Measurements from ENCODE around the gene GATAD2B. TPM values are rescaled to one million over a fixed set of nuclear protein-coding genes. Genes with fewer than 3 reads are reported as not detected.

GATAD2B gene
- polyA plus RNA-seq, 2 of the 4 experiments (the other 2 are of a cell fraction), result 4.9 to 8.2 TPM

DNA sequence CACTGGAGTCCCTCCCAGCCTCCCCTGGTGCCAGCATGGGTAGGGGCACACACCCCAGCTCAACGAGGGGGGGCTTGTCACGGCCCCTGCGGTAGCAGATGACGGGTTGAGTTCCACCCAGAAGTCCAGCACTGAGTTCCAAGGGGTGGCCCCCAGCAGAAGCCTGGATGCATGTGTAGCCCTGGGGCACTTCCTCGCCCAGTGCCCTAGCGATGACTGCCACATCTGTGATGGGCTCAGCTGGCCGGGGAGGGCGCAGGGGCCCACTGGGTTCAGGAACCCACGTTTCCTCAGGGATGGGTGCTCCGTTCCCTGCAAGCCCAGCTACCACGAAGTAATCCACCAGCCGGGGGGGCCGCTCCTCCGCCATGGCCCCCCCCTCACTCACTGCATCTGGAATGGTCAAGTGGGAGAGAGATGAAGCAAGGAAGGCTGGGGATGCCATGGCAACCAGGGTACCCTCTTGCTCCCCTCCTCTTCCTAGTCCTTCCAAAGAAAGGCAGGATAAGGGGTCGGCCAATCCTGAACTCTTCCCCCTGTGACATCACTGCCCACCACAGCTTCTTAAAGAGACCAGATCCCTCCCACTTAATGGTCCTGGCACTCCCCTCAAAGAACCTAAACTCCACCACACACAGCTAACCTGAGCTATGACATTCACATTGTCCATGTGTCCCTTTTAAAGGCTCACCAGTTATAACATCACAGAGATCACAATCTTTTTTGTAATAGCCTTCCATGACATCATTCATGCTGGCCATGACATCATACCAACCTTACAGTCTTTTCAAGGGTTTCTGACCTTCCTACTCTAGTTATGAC is 21.4 kb upstream of the GATAD2B start:
- Histone ChIP-seq H3K27ac (peak overlapping the region in 1 of 2 experiments; percentile 99; a peak in 3 of 6 replicates), H3K9me3 (no peaks in the 10 kb centered on the region), H3K4me2 (peak overlapping the region; percentile 89), H3K4me3 (no peak overlapping the region), H3K4me1 (peaks cover 16% of the 10 kb centered on the region)
- no peak for TF ChIP-seq NPAS2 (CRISPR knock-in tag; IDR thresholded peaks at IDR 0.05; ENCODE audit: borderline replicate concordance)
- TF ChIP-seq HOXA7 (CRISPR knock-in tag; IDR thresholded peaks at IDR 0.05), result no peak
- no peak for TF ChIP-seq SMC3 (IDR thresholded peaks at IDR 0.05)
- TF ChIP-seq EP300 (IDR thresholded peaks at IDR 0.05), result no peak
- ATAC-seq (no peak), DNase-seq (ENCODE audit: low read depth in 1 of 2, low spot score in 1 of 2) (no peak), FAIRE-seq (no peak)
- 88% methylated on average over 14 of the region's 15 CpGs for WGBS (ENCODE audit: missing lambda C conversion rate)
- ChIA-PET CTCF (interaction anchor here (0.6 to 5.8 kb wide), 12 partner anchors 9 to 435 kb away, joined by 3 to 75 read pairs (median 5); partner anchors contain the start of genes CREB3L4, CRTC2 and RAB13), POLR2A (interaction anchor here (1.7 kb wide), 1 partner anchor 22 kb away, joined by 7 read pairs; the partner anchor contains the start of gene GATAD2B)

DNA sequence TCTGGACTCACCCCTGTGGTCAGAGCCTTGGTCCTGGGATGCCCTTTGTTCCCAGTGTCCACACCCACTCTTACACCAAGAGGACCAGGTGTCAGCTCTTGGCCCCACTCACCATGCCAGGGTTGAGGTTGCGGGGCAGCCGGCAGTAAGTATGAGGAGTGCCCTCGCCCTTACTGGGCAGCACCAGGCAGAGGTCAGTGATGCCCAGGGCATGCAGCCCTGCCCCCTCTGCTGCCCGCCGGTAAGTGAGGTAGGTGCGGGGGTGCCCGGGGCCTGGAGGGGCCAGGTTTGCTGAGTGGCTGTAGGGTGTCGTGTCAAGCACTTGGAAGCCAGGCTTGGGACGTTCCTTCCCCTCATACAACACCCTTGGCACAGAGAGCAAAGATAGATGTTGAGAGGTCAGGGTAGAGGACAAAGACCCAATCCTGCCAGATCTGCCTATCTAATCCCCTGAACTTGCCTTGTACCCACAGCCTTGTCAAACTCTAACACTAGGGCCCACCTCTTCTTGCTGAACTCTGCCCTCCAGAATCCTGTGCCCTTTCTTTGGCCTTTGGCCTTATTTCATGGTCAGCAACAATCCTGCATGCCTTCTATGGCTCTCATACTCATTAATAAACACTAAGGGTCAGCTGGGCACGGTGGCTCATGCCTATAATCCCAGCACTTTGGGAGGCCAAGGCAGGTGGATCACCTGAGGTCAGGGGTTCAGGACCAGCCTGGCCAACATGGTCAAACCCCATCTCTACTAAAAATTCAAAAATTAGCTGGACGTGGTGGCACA is 20.2 kb upstream of the GATAD2B start:
- H3K4me3 ChIP-seq, result no peak overlapping the region
- ATAC-seq (no peak), DNase-seq (ENCODE audit: low read depth in 1 of 2, low spot score in 1 of 2) (no peak), FAIRE-seq (no peak)
- ChIA-PET POLR2A (no interaction called here), CTCF (interaction anchor here (1.6 to 5.8 kb wide), 4 partner anchors 14 to 44 kb away, joined by 4 to 75 read pairs (median 14); partner anchors contain the start of genes CRTC2 and RAB13)
- no peak for TF ChIP-seq NPAS2 (CRISPR knock-in tag; IDR thresholded peaks at IDR 0.05; ENCODE audit: borderline replicate concordance)
- no peak for TF ChIP-seq BHLHE40 (IDR thresholded peaks at IDR 0.05; ENCODE audit: low read depth, low read length)
- TF ChIP-seq, protein P1, sequence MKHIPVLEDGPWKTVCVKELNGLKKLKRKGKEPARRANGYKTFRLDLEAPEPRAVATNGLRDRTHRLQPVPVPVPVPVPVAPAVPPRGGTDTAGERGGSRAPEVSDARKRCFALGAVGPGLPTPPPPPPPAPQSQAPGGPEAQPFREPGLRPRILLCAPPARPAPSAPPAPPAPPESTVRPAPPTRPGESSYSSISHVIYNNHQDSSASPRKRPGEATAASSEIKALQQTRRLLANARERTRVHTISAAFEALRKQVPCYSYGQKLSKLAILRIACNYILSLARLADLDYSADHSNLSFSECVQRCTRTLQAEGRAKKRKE (CRISPR knock-in tag; IDR thresholded peaks at IDR 0.05; ENCODE audit: low read depth), result no peak
- no peak for TF ChIP-seq HOXA7 (CRISPR knock-in tag; IDR thresholded peaks at IDR 0.05)
- no peak for TF ChIP-seq KDM5A (IDR thresholded peaks at IDR 0.05)
- no peak for TF ChIP-seq RAD21 (conservative IDR thresholded peaks at IDR 0.05 in 1 of 2, IDR thresholded peaks at IDR 0.05 in 1 of 2)
- TF ChIP-seq ZFP36 (IDR thresholded peaks at IDR 0.05; ENCODE audit: borderline replicate concordance, partially characterized antibody), result no peak
- no peak for TF ChIP-seq FOSL2 (IDR thresholded peaks at IDR 0.05)
- TF ChIP-seq FOSL2 (CRISPR knock-in tag; IDR thresholded peaks at IDR 0.05), result no peak
- TF ChIP-seq, protein P2, sequence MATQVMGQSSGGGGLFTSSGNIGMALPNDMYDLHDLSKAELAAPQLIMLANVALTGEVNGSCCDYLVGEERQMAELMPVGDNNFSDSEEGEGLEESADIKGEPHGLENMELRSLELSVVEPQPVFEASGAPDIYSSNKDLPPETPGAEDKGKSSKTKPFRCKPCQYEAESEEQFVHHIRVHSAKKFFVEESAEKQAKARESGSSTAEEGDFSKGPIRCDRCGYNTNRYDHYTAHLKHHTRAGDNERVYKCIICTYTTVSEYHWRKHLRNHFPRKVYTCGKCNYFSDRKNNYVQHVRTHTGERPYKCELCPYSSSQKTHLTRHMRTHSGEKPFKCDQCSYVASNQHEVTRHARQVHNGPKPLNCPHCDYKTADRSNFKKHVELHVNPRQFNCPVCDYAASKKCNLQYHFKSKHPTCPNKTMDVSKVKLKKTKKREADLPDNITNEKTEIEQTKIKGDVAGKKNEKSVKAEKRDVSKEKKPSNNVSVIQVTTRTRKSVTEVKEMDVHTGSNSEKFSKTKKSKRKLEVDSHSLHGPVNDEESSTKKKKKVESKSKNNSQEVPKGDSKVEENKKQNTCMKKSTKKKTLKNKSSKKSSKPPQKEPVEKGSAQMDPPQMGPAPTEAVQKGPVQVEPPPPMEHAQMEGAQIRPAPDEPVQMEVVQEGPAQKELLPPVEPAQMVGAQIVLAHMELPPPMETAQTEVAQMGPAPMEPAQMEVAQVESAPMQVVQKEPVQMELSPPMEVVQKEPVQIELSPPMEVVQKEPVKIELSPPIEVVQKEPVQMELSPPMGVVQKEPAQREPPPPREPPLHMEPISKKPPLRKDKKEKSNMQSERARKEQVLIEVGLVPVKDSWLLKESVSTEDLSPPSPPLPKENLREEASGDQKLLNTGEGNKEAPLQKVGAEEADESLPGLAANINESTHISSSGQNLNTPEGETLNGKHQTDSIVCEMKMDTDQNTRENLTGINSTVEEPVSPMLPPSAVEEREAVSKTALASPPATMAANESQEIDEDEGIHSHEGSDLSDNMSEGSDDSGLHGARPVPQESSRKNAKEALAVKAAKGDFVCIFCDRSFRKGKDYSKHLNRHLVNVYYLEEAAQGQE (IDR thresholded peaks at IDR 0.05), result no peak
- H3K4me2 ChIP-seq, result no peak overlapping the region
- 97% methylated on average over 10 of the region's 11 CpGs for WGBS (ENCODE audit: missing lambda C conversion rate)
- H3K27ac ChIP-seq, result no peak overlapping the region
- H3K4me1 ChIP-seq, result peaks cover 16% of the 10 kb centered on the region
- H3K9me3 ChIP-seq, result no peaks in the 10 kb centered on the region

DNA sequence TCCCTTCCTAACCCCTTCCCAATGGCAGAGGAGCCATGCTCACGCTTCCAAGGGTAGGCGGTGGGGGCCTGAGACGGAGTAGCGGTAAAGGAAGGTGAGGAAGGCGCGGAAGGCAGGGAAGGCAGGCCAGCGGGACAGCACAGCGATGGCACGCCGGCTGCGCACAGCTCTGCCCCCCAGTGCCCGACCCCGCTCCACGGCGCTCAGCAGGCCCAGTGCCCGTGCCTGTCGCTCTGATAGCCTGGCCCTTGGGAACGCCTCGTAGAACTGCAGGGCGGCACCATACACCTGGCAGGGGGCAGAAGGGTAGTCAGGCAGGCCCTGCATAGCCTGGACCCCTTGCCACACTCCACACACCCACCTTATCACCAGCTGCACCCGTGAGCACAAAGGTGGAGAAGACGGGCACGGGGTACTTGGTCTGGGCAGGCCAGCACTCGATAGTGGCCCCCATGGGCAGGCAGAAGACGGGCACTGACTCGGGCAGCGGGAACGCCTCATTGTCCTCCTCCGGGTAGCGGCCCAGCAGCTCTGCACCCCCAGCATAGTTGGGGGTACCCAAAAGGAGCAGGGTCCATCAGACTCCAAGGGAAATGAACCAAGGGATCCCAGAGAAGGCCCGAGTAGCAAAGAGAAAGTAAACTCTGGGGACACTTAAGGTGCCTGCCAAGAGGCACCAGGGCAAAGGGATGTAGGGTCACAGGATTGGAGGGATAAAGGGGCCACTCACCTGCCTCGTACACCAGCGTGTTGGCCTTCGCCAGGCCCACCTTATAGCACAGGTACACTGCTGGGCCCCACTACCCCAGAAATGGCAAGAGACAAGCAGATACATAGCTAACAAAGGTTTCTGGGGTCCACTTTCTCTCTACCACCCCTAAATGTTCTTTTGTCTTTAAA is 19.3 kb upstream of the GATAD2B start:
- POLR2A ChIA-PET, result no interaction called here
- Histone ChIP-seq H3K4me2 (no peak overlapping the region), H3K4me3 (no peak overlapping the region), H3K27ac (no peak overlapping the region), H3K9me3 (no peaks in the 10 kb centered on the region), H3K4me1 (peaks cover 16% of the 10 kb centered on the region)
- WGBS (ENCODE audit: missing lambda C conversion rate), result 93% methylated on average over 34 of the region's 34 CpGs
- ATAC-seq (no peak), DNase-seq (ENCODE audit: low read depth in 1 of 2, low spot score in 1 of 2) (no peak), FAIRE-seq (no peak)
- CTCF ChIA-PET, result interaction anchor here (0.5 to 5.8 kb wide), 4 partner anchors 12 to 44 kb away, joined by 3 to 75 read pairs (median 10); partner anchors contain the start of genes CRTC2 and RAB13
- TF ChIP-seq CHD2 (IDR thresholded peaks at IDR 0.05; ENCODE audit: low read length, partially characterized antibody) (no peak), HOXA7 (CRISPR knock-in tag; IDR thresholded peaks at IDR 0.05) (no peak), MYC (IDR thresholded peaks at IDR 0.05; ENCODE audit: borderline replicate concordance, low read length) (no peak), FOSB (CRISPR knock-in tag; IDR thresholded peaks at IDR 0.05) (no peak), FOSL2 (IDR thresholded peaks at IDR 0.05) (no peak), FOSL2 (CRISPR knock-in tag; IDR thresholded peaks at IDR 0.05) (no peak), BHLHE40 (IDR thresholded peaks at IDR 0.05; ENCODE audit: low read depth, low read length) (no peak)
- TF ChIP-seq, protein P3, sequence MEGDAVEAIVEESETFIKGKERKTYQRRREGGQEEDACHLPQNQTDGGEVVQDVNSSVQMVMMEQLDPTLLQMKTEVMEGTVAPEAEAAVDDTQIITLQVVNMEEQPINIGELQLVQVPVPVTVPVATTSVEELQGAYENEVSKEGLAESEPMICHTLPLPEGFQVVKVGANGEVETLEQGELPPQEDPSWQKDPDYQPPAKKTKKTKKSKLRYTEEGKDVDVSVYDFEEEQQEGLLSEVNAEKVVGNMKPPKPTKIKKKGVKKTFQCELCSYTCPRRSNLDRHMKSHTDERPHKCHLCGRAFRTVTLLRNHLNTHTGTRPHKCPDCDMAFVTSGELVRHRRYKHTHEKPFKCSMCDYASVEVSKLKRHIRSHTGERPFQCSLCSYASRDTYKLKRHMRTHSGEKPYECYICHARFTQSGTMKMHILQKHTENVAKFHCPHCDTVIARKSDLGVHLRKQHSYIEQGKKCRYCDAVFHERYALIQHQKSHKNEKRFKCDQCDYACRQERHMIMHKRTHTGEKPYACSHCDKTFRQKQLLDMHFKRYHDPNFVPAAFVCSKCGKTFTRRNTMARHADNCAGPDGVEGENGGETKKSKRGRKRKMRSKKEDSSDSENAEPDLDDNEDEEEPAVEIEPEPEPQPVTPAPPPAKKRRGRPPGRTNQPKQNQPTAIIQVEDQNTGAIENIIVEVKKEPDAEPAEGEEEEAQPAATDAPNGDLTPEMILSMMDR (IDR thresholded peaks at IDR 0.05), result no peak
- TF ChIP-seq, protein P4, sequence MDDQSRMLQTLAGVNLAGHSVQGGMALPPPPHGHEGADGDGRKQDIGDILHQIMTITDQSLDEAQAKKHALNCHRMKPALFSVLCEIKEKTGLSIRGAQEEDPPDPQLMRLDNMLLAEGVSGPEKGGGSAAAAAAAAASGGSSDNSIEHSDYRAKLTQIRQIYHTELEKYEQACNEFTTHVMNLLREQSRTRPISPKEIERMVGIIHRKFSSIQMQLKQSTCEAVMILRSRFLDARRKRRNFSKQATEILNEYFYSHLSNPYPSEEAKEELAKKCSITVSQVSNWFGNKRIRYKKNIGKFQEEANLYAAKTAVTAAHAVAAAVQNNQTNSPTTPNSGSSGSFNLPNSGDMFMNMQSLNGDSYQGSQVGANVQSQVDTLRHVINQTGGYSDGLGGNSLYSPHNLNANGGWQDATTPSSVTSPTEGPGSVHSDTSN (IDR thresholded peaks at IDR 0.05), result no peak
